CD4-positive, CD25-positive, alpha-beta regulatory T cell (primary cell): ENCODE data around the gene SLC39A10. TPM values are rescaled to one million over a fixed set of nuclear protein-coding genes. Genes with fewer than 3 reads are reported as not detected.
"Not testable (repeated sequence)": the region's sequence is repeated elsewhere in the genome, so short reads cannot be mapped to it uniquely, and the experiment has no call there.

Experiments
- ATAC-seq, 2 donors: fragments of 150-1000 bp; cut with Tn5 transposase; one replicate each; pipeline ENCODE4 v1.10.0; 2021; ENCODE audit warnings: low read depth in 2 of 2, moderate number of reproducible peaks in 2 of 2, moderate library complexity in 1 of 2
- DNase-seq, 3 donors: peaks; one replicate each; pipeline versions ENCODE4 v3.0.0 to v3.0.0-alpha.2; 2012 to 2022; ENCODE audit warnings: mixed read lengths in 1 of 3
- H3K27ac ChIP-seq: one replicate; pipeline ENCODE4 v1.7.0; 2013; ENCODE audit warnings: mild to moderate bottlenecking, low read length; ENCODE audit not compliant: insufficient read depth, poor library complexity, severe bottlenecking
- H3K27me3 ChIP-seq: one replicate; pipeline ENCODE4 v1.7.0; 2013; ENCODE audit warnings: low read length; ENCODE audit not compliant: control insufficient read depth, insufficient read depth
- H3K36me3 ChIP-seq: one replicate; pipeline ENCODE4 v1.7.0; 2013; ENCODE audit warnings: mild to moderate bottlenecking, low read length, moderate library complexity; ENCODE audit not compliant: control insufficient read depth, insufficient read depth
- H3K4me1 ChIP-seq: 2 replicates; pipeline ENCODE4 v1.7.0; 2013; ENCODE audit warnings: mild to moderate bottlenecking, low read length; ENCODE audit not compliant: insufficient read depth, control insufficient read depth, poor library complexity, severe bottlenecking
- H3K4me3 ChIP-seq: one replicate; pipeline ENCODE4 v1.7.0; 2013; ENCODE audit warnings: low read depth, mild to moderate bottlenecking, low read length, moderate library complexity
- H3K9me3 ChIP-seq, 2 experiments: 1 replicate in 1 of 2; 2 replicates in 1 of 2; pipeline ENCODE4 v1.7.0; 2013; ENCODE audit warnings: low read length in 2 of 2, mild to moderate bottlenecking in 1 of 2, moderate library complexity in 1 of 2; ENCODE audit not compliant: control insufficient read depth in 2 of 2
- H3K27ac Mint-ChIP-seq, 3 donors: one replicate each; pipeline ENCODE4 v1.8.0; 2020 to 2022; ENCODE audit warnings: mild to moderate bottlenecking in 3 of 3, mixed read lengths in 3 of 3, moderate library complexity in 2 of 3
- H3K27me3 Mint-ChIP-seq: one replicate; pipeline ENCODE4 v1.8.0; 2022; ENCODE audit warnings: mild to moderate bottlenecking, mixed read lengths
- H3K36me3 Mint-ChIP-seq: one replicate; pipeline ENCODE4 v1.8.0; 2020; ENCODE audit warnings: mixed read lengths
- H3K4me1 Mint-ChIP-seq, 4 donors: one replicate each; pipeline ENCODE4 v1.8.0; 2020 to 2022; ENCODE audit warnings: mixed read lengths in 4 of 4, mild to moderate bottlenecking in 1 of 4
- H3K4me3 Mint-ChIP-seq, 4 donors: one replicate each; pipeline ENCODE4 v1.8.0; 2020 to 2022; ENCODE audit warnings: mild to moderate bottlenecking in 4 of 4, mixed read lengths in 4 of 4, moderate library complexity in 3 of 4
- H3K9me3 Mint-ChIP-seq, 7 donors: one replicate each; pipeline ENCODE4 v1.8.0; 2020 to 2022; ENCODE audit warnings: mixed read lengths in 7 of 7, mild to moderate bottlenecking in 3 of 7, moderate library complexity in 2 of 7
- polyA plus RNA-seq, 4 donors: library from polyadenylated mRNA; unstranded; fragments of 300-500 nt; fragmentation: Illumina TruSeq; gene quantifications; one replicate each; pipeline ENCODE4 v1.2.3, GENCODE V29; 2021
- total RNA-seq: library from RNA; stranded (reverse); gene quantifications from one replicate; pipeline ENCODE4 v1.2.3, GENCODE V29; 2022

The SLC39A10 gene
- total and polyA plus RNA-seq, 5 donors from 2014 or later, result 9.2 to 66.3 (median 11.5) TPM

DNA sequence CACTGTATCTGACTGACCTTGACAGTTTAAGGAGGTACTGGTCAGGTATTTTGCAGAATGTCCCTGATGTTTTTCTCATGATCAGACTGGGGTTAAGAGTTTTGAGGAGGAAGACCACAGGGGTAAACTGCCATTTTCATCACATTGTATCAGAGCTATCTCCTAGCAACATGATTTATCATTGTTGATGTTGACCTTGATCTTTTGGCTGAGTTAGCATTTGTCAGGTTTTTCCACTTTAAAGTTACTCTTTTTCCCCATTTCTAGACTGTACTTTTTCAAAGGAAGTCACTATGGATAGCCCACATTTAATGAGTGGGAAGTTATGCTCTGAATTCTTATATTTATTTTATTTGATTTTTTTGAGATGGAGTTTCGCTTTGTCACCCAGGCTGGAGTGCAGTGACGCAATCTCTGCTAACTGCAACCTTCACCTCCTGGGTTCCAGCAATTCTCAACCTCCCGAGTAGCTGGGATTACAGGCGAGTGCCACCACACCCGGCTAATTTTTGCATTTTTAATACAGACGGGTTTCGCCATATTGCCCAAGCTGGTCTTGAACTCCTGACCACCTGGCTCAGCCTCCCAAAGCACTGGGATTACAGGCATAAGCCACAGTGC, 17.7 kb upstream of the SLC39A10 start:
- no peak overlapping the region for H3K27ac ChIP-seq
- Mint-ChIP-seq H3K27ac (no peak overlapping the region), H3K27me3 (no peaks in the 10 kb centered on the region), H3K9me3 (peaks cover 0 to 4% (median 0%) of the 10 kb centered on the region in 7 donors), H3K36me3 (no peaks in the 10 kb centered on the region), H3K4me1 (peaks cover 9 to 18% (median 13%) of the 10 kb centered on the region in 4 donors), H3K4me3 (no peak overlapping the region)
- no peaks in the 10 kb centered on the region for H3K4me1 ChIP-seq
- H3K9me3 ChIP-seq, result no peaks in the 10 kb centered on the region
- H3K36me3 ChIP-seq, result no peaks in the 10 kb centered on the region
- DNase-seq, result no peak
- ATAC-seq, result no peak
- no peaks in the 10 kb centered on the region for H3K27me3 ChIP-seq
- no peak overlapping the region for H3K4me3 ChIP-seq

DNA sequence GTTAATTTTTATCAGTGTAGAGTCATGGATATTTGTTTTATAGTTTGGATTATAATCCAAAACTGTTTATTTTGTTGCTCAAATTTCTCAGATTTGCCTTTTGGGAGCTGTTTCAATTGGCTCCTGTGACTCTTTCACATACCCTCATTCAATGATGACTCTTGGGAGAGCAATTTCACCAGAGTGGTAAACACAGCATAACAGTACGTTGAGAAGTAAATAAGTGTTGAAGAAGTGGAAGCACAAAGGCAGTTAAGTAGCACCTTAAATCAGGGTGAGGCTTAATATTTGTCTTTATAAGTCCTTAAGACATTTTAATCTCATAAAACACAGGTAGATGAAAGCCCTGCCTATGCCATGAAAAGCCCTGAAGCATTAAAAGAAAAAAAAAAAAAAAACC, 17.1 kb upstream of the SLC39A10 start:
- no peak for ATAC-seq
- Histone ChIP-seq H3K27ac (no peak overlapping the region), H3K27me3 (no peaks in the 10 kb centered on the region), H3K9me3 (no peaks in the 10 kb centered on the region), H3K36me3 (no peaks in the 10 kb centered on the region), H3K4me1 (no peaks in the 10 kb centered on the region), H3K4me3 (no peak overlapping the region)
- Mint-ChIP-seq H3K36me3 (no peaks in the 10 kb centered on the region), H3K9me3 (peaks cover 0 to 4% (median 0%) of the 10 kb centered on the region in 7 donors), H3K4me1 (peaks cover 9 to 18% (median 13%) of the 10 kb centered on the region in 4 donors), H3K27ac (no peak overlapping the region), H3K27me3 (no peaks in the 10 kb centered on the region), H3K4me3 (no peak overlapping the region)
- DNase-seq, result no peak

DNA sequence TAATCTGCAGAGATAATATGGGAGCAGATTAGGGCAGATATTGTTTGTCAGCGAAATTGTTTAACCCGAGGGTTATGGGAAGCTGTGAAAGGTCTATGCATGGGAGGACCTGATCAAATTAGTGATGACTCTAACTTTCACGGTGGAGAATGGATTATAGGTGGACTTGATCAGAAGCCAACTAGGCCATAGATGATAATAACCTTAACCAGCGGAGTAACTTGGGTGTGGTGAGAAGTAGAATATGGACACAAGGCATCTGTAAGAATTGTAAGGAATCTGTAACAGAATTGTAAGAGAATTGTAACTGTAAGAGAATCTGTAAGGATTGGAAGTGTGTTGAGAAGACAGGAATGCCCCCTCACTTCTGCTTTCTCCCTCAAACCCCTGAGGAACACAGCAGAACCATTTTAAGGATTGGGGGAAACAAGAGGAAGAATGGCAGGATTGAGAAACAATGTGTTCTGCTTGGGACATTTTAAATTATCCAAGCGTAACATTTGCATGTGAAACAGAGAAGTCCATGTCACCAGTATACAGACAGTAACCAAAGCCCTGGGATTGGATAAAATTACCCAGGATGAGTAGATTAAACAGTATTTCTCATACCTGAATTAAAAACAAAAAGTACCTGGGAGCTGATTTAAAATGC, 14.9 kb upstream of the SLC39A10 start:
- no peaks in the 10 kb centered on the region for H3K27me3 Mint-ChIP-seq
- no peaks in the 10 kb centered on the region for H3K36me3 Mint-ChIP-seq
- H3K4me3 ChIP-seq, result no peak overlapping the region
- H3K27ac ChIP-seq, result no peak overlapping the region
- peaks cover 13 to 19% (median 15%) of the 10 kb centered on the region in 4 donors for H3K4me1 Mint-ChIP-seq
- no peaks in the 10 kb centered on the region for H3K36me3 ChIP-seq
- ATAC-seq, result no peak
- no peaks in the 10 kb centered on the region for H3K4me1 ChIP-seq
- no peak for DNase-seq
- peak overlapping the region in 1 of 3 donors; percentile 83 for H3K27ac Mint-ChIP-seq
- no peaks in the 10 kb centered on the region for H3K9me3 ChIP-seq
- H3K4me3 Mint-ChIP-seq, result no peak overlapping the region
- peaks cover 0 to 4% (median 0%) of the 10 kb centered on the region in 7 donors for H3K9me3 Mint-ChIP-seq
- no peaks in the 10 kb centered on the region for H3K27me3 ChIP-seq

DNA sequence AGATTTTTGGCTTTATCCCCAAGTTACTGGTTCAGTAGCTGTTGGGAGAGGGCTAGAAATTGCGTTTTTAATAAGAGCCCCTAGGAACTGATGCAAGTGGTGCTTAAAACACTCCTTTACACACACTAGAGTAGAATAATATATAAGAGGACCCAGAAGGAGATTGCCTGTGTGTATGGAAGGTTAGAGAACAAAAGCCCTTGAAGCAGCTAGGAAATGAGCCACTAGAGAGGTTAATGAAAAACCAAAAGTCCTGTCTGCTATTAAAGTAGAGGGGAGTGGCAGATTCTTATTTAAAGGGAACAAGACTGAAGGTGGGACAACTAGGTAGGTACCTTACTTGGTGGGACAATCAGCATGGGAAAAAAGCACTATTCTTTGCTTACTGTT, 14.4 kb upstream of the SLC39A10 start:
- no peak overlapping the region for H3K27ac ChIP-seq
- Mint-ChIP-seq H3K9me3 (peaks cover 0 to 3% (median 0%) of the 10 kb centered on the region in 7 donors), H3K4me1 (peaks cover 13 to 20% (median 14%) of the 10 kb centered on the region in 4 donors), H3K27ac (no peak overlapping the region), H3K27me3 (no peaks in the 10 kb centered on the region), H3K4me3 (no peak overlapping the region), H3K36me3 (no peaks in the 10 kb centered on the region)
- ATAC-seq (no peak), DNase-seq (no peak)
- no peaks in the 10 kb centered on the region for H3K9me3 ChIP-seq
- no peaks in the 10 kb centered on the region for H3K36me3 ChIP-seq
- no peaks in the 10 kb centered on the region for H3K4me1 ChIP-seq
- no peak overlapping the region for H3K4me3 ChIP-seq
- no peaks in the 10 kb centered on the region for H3K27me3 ChIP-seq

DNA sequence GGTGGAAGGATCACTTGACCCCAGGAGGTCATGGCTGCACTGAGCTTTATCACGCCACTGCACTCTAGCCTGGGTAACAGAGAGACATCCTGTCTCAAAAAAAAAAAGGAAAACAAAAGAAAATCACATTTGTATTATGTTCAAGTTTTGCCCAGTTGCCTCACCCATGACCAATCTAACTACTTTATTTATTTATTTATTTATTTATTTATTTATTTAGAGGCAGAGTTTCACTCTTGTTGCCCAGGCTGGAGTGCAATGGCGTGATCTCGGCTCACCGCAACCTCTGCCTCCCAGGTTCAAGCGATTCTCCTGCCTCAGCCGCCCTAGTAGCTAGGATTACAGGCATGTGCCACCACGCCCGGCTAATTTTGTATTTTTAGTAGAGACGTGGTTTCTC, 12.3 kb upstream of the SLC39A10 start:
- not testable (repeated sequence) for H3K4me3 Mint-ChIP-seq, H3K9me3 Mint-ChIP-seq, H3K27me3 ChIP-seq, H3K27me3 Mint-ChIP-seq, H3K27ac Mint-ChIP-seq, H3K9me3 ChIP-seq, H3K36me3 Mint-ChIP-seq, H3K4me1 ChIP-seq, ATAC-seq, DNase-seq, H3K36me3 ChIP-seq, H3K4me3 ChIP-seq, H3K27ac ChIP-seq
- H3K4me1 Mint-ChIP-seq, result peaks cover 16 to 20% (median 18%) of the 10 kb centered on the region in 4 donors

DNA sequence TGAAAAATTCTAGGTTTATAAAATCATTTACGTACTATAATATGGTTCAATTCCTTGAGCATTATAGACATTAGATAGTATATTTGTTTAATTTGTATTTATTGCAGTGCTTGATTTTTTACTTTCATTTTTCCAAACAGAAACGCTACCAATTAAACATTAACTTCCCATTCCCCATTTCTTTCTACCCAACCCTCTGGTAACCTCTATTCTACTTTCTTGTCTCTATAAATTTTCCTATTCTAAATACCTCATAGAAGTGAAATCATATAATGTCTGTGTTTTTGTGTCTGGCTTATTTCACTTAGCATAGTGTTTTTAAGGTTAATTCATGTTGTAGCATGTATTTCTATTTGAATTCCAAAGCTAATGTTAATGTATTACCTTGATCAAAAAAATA, 11.6 kb upstream of the SLC39A10 start:
- ATAC-seq (no peak), DNase-seq (no peak)
- H3K36me3 Mint-ChIP-seq, result no peaks in the 10 kb centered on the region
- H3K9me3 ChIP-seq, result no peaks in the 10 kb centered on the region
- peaks cover 0 to 5% (median 0%) of the 10 kb centered on the region in 7 donors for H3K9me3 Mint-ChIP-seq
- H3K4me3 ChIP-seq, result no peak overlapping the region
- H3K27ac ChIP-seq, result no peak overlapping the region
- H3K4me1 ChIP-seq, result no peaks in the 10 kb centered on the region
- no peaks in the 10 kb centered on the region for H3K27me3 Mint-ChIP-seq
- peak overlapping the region in 1 of 3 donors; percentile 2 for H3K27ac Mint-ChIP-seq
- no peaks in the 10 kb centered on the region for H3K27me3 ChIP-seq
- H3K4me1 Mint-ChIP-seq, result peaks cover 17 to 20% (median 18%) of the 10 kb centered on the region in 4 donors
- H3K4me3 Mint-ChIP-seq, result no peak overlapping the region
- H3K36me3 ChIP-seq, result no peaks in the 10 kb centered on the region

DNA sequence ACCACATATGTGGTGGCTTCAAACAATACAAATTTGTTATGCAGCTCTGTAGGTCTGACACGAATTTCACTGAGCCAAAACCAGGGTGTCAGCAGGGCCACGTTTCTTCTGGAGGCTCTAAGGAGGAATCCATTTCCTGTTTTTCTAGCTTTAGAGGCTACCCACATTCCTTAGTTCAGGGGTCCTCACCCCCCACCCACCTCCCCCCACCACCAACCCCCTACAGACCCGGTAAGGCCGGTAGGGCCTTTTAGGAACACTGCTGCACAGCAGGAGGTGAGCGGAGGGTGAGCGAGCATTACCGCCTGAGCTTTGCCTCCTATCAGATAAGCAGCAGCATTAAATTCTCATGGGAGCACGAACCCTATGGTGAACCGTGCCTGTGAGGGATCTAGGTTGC, 10.6 kb upstream of the SLC39A10 start:
- Histone ChIP-seq H3K4me3 (no peak overlapping the region), H3K27me3 (no peaks in the 10 kb centered on the region), H3K27ac (no peak overlapping the region), H3K36me3 (no peaks in the 10 kb centered on the region), H3K9me3 (no peaks in the 10 kb centered on the region), H3K4me1 (no peaks in the 10 kb centered on the region)
- H3K4me3 Mint-ChIP-seq, result no peak overlapping the region
- H3K4me1 Mint-ChIP-seq, result peaks cover 15 to 20% (median 18%) of the 10 kb centered on the region in 4 donors
- H3K9me3 Mint-ChIP-seq, result peaks cover 0 to 5% (median 0%) of the 10 kb centered on the region in 7 donors
- no peaks in the 10 kb centered on the region for H3K36me3 Mint-ChIP-seq
- DNase-seq (no peak), ATAC-seq (no peak)
- H3K27me3 Mint-ChIP-seq, result no peaks in the 10 kb centered on the region
- H3K27ac Mint-ChIP-seq, result no peak overlapping the region

DNA sequence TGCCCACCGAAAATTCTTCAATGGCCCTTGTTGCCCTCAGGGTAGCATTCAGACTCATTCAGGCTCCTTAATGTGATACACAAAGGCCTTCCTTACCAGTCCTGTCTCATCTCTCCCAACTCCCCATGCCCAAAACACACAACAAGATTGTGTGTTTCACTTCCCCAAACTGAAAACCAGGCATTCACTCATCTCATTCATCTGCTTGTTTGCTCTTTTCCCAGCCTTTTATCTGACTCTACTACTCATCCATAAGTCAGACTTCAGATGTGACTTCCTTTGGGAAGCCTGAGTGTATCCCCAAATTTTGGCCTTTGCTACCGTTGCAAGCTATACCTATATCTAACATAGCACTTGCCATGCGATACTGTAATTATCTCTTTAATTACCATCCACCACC, 9.7 kb upstream of the SLC39A10 start:
- no peaks in the 10 kb centered on the region for H3K27me3 ChIP-seq
- no peak overlapping the region for H3K4me3 ChIP-seq
- Mint-ChIP-seq H3K27me3 (no peaks in the 10 kb centered on the region), H3K9me3 (peaks cover 0 to 7% (median 0%) of the 10 kb centered on the region in 7 donors), H3K36me3 (no peaks in the 10 kb centered on the region), H3K27ac (no peak overlapping the region), H3K4me1 (peaks cover 13 to 20% (median 18%) of the 10 kb centered on the region in 4 donors), H3K4me3 (no peak overlapping the region)
- DNase-seq, result no peak
- H3K9me3 ChIP-seq, result no peaks in the 10 kb centered on the region
- H3K36me3 ChIP-seq, result no peaks in the 10 kb centered on the region
- no peak overlapping the region for H3K27ac ChIP-seq
- ATAC-seq, result no peak
- no peaks in the 10 kb centered on the region for H3K4me1 ChIP-seq
